ENCODE measurements around the gene PRDX1. TPM values are rescaled to one million over a fixed set of nuclear protein-coding genes. Genes with fewer than 3 reads are reported as not detected.

PRDX1 gene
- 2,329 and 2,391 TPM in 2 replicates for polyA plus RNA-seq (2011; rRNA removed)
- polyA plus RNA-seq (2012; cell fraction: cytosol; rRNA removed): 1,294 and 1,330 TPM in 2 replicates
- 406 and 749 TPM in 2 replicates for polyA plus RNA-seq (2012; cell fraction: nucleus; rRNA removed)
- 2,513 to 2,709 TPM (median 2,555 TPM) in 3 replicates for polyA plus RNA-seq (2017; fragmentation: RNase III; extraction: RNeasy Plus Mini Kit Qiagen cat#74134 plus additional on column Dnase treatment)
- polyA minus RNA-seq (2011; rRNA and poly(A)+ RNA removed): 487 and 549 TPM in 2 replicates

DNA sequence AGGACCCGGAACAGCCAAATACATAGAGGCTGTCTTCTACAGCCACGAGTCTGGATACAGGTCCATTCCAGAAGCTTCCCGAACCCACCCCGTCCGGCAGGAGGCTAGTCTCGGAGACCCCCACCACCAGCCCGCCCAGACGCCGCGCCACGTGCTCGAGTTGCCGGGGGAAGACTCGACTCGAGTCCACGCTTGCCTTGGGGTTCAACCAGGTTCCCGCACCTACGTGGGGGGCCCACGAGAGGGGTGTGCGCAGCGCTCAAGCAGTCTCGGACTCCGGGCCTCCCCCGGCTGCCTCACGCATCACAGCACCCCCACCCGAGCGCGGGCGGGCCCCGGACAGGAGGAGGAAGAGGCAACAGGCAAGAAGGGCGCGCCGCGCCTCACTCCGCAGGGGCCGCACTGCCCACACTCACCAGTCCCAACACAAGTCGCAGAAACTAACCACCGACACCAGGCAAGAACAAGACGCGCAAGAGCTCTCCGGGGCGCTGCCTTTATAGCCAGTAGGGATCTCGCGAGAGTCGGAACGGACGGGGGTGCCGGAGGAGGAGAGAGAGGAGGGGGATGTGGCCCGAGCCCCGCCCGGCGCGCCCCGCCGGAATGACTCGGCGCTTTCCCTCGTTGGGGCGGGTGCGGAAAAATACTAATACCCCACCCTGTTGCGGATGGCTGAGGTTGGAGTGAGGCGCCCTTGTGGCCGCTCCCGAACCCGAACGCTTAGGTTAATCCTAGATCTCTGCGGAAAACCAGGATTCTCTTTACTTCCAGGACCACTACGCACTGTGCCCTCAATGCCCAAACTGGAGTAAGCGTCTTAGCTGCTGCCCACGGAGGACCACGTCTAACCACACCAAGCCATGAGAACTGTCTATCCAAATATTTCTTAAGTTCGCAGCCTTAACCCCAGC, at the start of gene PRDX1:
TSS of gene PRDX1 (minus strand) at position 472 of the 911 bp plus-strand sequence. CDS start 2,841 bp downstream, outside the sequence.
- no peaks in the 10 kb centered on the region for H3K9me3 ChIP-seq
- CTCF ChIA-PET: interaction anchor here (1.0 to 1.9 kb wide), 7 partner anchors 9 to 49 kb away, joined by 3 to 7 read pairs (median 4); partner anchors contain the start of gene AKR1A1
- POLR2A ChIA-PET: interaction anchor here (0.5 to 3.6 kb wide), 34 partner anchors 8 to 800 kb away, joined by 3 to 81 read pairs (median 5); partner anchors contain the start of genes AKR1A1, CCDC163, DYNLT4 and GPBP1L1
- H3K27ac ChIP-seq: peak within 1 kb of the TSS; percentile 100
- H3K4me1 ChIP-seq: peaks cover 62% of the 10 kb centered on the region
- under 1% methylated on average over 33 of the region's 72 CpGs for WGBS (ENCODE audit: missing lambda C conversion rate)
- peak within 1 kb of the TSS; percentile 86 for H3K4me2 ChIP-seq
- ATAC-seq: peak; percentile 84 to 86
- DNase-seq (ENCODE audit: low read depth in 1 of 2, low spot score in 1 of 2): peak; percentile 72 to 95
- FAIRE-seq: no peak
- H3K4me3 ChIP-seq: peak within 1 kb of the TSS; percentile 76
- TF ChIP-seq CHD4 (IDR thresholded peaks at IDR 0.05; ENCODE audit: borderline replicate concordance) (no peak), RAD21 (conservative IDR thresholded peaks at IDR 0.05 in 1 of 2, IDR thresholded peaks at IDR 0.05 in 1 of 2) (no peak), FOSL2 (IDR thresholded peaks at IDR 0.05) (no peak), FOSL2 (CRISPR knock-in tag; IDR thresholded peaks at IDR 0.05) (peak; percentile 53), ZFP36 (IDR thresholded peaks at IDR 0.05; ENCODE audit: borderline replicate concordance, partially characterized antibody) (no peak), ZNF302 (CRISPR knock-in tag; IDR thresholded peaks at IDR 0.05) (no peak), HOXA7 (CRISPR knock-in tag; IDR thresholded peaks at IDR 0.05) (peak; percentile 42; the same call in 1 of the 2 replicates), MAFK (IDR thresholded peaks at IDR 0.05; ENCODE audit: partially characterized antibody) (peak; percentile 99), GATA3 (IDR thresholded peaks at IDR 0.05; ENCODE audit: borderline replicate concordance) (peak; percentile 78), NFE2L2 (conservative IDR thresholded peaks at IDR 0.05; ENCODE audit: low read length) (peak; percentile 93), KDM1A (IDR thresholded peaks at IDR 0.05; ENCODE audit: low read depth) (no peak), EP300 (IDR thresholded peaks at IDR 0.05) (0 out of 5 replicates have a peak, but pooled peaks of 1 of the 2 experiments have one; percentile 17), FOXS1 (CRISPR knock-in tag; IDR thresholded peaks at IDR 0.05) (peak; percentile 30; the same call in 1 of the 2 replicates), HEYL (CRISPR knock-in tag; IDR thresholded peaks at IDR 0.05) (no peak), ESRRA (IDR thresholded peaks at IDR 0.05; ENCODE audit: borderline replicate concordance, low read length) (no peak), TP53 (CRISPR knock-in tag; IDR thresholded peaks at IDR 0.05) (peak; percentile 49; the same call in 1 of the 2 replicates), CHD2 (IDR thresholded peaks at IDR 0.05; ENCODE audit: low read length, partially characterized antibody) (peak; percentile 99), MYC (IDR thresholded peaks at IDR 0.05; ENCODE audit: borderline replicate concordance, low read length) (peak; percentile 10; the same call in 1 of the 2 replicates), RCOR1 (IDR thresholded peaks at IDR 0.05; ENCODE audit: low read depth, low read length) (no peak), JUNB (IDR thresholded peaks at IDR 0.05) (no peak), JUN (IDR thresholded peaks at IDR 0.05) (peak; percentile 96 to 99), NPAS2 (CRISPR knock-in tag; IDR thresholded peaks at IDR 0.05; ENCODE audit: borderline replicate concordance) (no peak), FOSB (CRISPR knock-in tag; IDR thresholded peaks at IDR 0.05) (no peak), HOXB13 (CRISPR knock-in tag; IDR thresholded peaks at IDR 0.05; ENCODE audit: low read depth) (no peak), RNF2 (IDR thresholded peaks at IDR 0.05; ENCODE audit: borderline replicate concordance, low read depth) (no peak), EHMT2 (IDR thresholded peaks at IDR 0.05; ENCODE audit: low read depth) (no peak), POLR2AphosphoS2 (conservative IDR thresholded peaks at IDR 0.05; ENCODE audit: low read length) (peak; percentile 55; the same call in 1 of the 2 replicates), CBX2 (IDR thresholded peaks at IDR 0.05; ENCODE audit: borderline replicate concordance, low read depth) (no peak), SMC3 (IDR thresholded peaks at IDR 0.05) (no peak), CBX8 (IDR thresholded peaks at IDR 0.05) (no peak)
- TF ChIP-seq, protein P1, sequence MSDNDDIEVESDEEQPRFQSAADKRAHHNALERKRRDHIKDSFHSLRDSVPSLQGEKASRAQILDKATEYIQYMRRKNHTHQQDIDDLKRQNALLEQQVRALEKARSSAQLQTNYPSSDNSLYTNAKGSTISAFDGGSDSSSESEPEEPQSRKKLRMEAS (IDR thresholded peaks at IDR 0.05): peak; percentile 56
- TF ChIP-seq, protein P2, sequence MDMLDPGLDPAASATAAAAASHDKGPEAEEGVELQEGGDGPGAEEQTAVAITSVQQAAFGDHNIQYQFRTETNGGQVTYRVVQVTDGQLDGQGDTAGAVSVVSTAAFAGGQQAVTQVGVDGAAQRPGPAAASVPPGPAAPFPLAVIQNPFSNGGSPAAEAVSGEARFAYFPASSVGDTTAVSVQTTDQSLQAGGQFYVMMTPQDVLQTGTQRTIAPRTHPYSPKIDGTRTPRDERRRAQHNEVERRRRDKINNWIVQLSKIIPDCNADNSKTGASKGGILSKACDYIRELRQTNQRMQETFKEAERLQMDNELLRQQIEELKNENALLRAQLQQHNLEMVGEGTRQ (IDR thresholded peaks at IDR 0.05): no peak
- TF ChIP-seq, protein P3, sequence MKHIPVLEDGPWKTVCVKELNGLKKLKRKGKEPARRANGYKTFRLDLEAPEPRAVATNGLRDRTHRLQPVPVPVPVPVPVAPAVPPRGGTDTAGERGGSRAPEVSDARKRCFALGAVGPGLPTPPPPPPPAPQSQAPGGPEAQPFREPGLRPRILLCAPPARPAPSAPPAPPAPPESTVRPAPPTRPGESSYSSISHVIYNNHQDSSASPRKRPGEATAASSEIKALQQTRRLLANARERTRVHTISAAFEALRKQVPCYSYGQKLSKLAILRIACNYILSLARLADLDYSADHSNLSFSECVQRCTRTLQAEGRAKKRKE (CRISPR knock-in tag; IDR thresholded peaks at IDR 0.05; ENCODE audit: low read depth): no peak
- TF ChIP-seq, protein P4, sequence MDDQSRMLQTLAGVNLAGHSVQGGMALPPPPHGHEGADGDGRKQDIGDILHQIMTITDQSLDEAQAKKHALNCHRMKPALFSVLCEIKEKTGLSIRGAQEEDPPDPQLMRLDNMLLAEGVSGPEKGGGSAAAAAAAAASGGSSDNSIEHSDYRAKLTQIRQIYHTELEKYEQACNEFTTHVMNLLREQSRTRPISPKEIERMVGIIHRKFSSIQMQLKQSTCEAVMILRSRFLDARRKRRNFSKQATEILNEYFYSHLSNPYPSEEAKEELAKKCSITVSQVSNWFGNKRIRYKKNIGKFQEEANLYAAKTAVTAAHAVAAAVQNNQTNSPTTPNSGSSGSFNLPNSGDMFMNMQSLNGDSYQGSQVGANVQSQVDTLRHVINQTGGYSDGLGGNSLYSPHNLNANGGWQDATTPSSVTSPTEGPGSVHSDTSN (IDR thresholded peaks at IDR 0.05): peak; percentile 64; the same call in 1 of the 2 replicates

Measured in A549 (cell line).